ENCODE measurements around the gene SPOP.

Gene SPOP

DNA sequence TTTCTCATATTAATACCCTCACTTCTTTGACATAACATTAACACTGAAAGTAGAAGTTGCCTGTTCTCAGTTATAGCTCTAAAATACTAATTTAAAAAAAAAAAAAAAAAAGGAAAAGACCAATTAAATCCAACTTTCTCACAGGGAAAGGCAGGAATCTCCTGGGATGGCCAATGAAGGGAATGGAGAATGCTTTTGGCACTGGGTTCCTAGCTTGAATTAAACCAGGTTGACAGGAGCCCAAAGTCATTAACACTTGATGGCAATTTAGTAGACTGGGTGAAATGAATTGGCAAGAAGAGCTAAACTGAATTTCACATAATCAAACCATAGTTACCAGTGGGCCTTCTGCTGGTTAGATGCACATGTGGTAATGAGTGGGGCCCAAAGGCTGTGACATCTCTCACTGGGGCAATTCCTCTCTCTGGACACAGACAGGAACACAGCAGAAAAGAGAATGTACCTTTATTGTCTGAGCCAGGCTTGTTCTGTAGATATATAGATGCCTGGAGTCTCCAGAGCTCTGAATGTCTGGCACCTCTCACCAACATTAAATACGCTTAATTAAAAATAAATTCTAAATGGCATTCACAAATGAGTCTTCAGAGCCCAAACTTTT is 64.6 kb downstream of the SPOP start:
- DNase-seq (ENCODE audit: low read depth): no peak

DNA sequence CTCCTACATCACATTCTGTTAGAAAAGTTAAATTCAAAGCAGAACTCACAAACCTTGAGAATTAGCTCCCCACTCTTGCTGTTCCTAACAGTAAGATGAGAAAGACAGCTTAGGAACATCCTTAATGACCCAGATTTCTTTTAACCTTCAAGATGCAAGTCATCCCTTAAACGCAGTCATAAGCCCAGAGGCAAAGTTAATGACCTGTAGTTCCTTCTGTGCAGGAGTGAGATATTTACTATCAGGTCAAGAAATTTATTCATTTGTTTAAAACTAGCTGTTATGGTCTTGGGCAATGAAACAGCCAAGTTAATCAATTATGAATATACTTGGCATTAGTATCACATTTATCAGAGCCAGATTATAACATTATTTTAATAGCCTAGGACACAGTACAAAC is 65.2 kb downstream of the SPOP start:
- no peak for DNase-seq (ENCODE audit: low read depth)

- DNase-seq (ENCODE audit: low read depth): no peak
Measured at GRCh38 chr17:49610883-49611584, 66.9 kb downstream of the SPOP start.

GRCh38 chr17:49604314-49604869 is 73.5 kb downstream of the SPOP start:
- DNase-seq (ENCODE audit: low read depth): no peak

GRCh38 chr17:49603720-49604119 is 74.2 kb downstream of the SPOP start:
- no peak for DNase-seq (ENCODE audit: low read depth)

DNA sequence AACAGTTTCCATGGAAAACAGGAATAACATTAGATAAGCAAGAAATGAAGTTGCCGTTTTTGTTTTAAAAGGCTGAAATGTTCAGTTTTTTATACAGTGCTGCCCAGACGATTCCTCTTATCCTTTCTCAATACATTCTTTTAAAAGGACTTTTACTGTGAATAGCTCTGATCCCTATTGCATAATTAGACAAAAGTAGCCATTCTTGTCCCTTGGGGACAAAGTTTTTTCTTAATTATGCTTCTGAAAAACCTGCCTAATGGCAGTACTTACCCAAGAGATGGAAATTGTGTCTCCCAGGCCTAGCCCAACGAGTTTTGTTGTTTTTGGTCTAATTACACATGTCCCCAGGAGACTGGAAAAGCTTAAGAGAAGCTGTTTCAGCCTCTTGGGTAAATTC is 74.7 kb downstream of the SPOP start:
- DNase-seq (ENCODE audit: low read depth): no peak

- no peak for DNase-seq (ENCODE audit: low read depth)
Measured at GRCh38 chr17:49602783-49603182, 75.1 kb downstream of the SPOP start.

DNA sequence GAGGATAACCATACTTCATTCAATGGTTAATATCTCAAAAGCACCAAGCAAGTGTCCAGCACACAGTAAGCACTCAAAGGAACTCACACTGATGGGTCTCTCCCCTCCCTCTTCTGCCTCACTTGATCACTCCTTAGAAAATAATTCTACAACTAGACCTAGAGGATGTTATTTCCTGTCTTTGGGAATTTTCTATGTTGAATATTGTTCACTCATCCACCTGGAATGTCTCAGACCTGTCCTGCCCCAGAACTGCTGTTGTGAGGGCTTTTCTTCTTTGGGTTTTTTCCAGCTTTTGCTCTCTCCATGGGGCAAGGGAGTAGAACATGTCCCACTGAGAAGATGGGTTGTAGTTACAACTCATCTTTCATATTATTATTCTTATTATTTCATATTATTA is 76.9 kb downstream of the SPOP start:
- no peak for DNase-seq (ENCODE audit: low read depth)

GRCh38 chr17:49598918-49599317 is 79.0 kb downstream of the SPOP start:
- DNase-seq (ENCODE audit: low read depth): no peak

DNA sequence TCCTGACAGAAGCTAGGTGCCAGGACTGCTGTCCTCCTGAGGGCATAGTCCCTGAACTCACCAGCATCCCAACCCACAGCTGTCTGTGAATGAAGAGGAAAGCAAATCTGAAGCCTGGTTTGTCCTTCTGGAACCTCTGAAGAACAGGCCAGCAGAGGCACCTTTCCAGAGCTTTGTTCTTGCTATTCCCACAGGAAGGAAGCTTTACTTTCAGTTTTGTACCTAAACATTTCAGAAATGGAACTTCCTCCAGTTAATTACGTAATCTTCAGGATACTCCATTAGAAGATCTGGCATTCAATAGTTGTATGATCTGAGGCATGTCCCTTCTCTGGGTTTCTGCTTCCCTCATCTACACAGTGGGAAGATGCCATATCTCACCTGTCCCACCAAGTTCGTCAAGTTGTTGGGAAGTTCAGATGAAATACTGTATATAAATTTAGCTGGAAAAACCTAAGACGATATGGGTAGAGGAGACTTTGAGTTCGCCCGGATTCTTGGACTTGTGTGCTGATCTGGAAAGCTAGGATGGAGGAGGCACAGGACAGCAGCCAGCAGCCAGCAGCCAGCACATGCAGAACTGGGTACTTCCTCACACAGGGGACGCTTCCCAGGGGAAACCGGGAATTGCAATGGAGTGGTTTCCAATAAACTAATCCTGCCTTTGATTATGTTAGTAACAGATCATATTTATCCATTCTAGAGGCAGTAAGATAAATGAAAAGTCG is 79.8 kb downstream of the SPOP start:
- DNase-seq (ENCODE audit: low read depth): no peak

DNA sequence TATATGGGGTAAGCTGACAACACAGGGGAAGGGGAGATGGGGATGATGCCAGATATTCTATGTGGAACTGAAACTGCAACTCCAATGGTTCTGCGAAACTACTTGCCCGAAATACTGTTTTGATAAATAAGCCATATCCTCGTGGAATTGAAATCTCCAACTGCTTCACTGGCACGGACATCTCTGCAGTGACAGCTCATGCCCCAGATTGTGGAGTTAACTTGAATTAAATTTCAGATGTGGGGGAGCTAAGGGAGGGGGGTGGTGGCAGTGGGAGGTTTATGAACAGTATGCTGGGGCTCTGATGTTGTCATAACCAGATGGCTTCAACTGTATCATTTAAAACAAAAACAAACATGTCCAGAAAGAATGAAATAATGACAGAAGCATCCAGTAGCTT is 80.5 kb downstream of the SPOP start:
- no peak for DNase-seq (ENCODE audit: low read depth)

GRCh38 chr17:49596613-49597244 is 81.2 kb downstream of the SPOP start:
- no peak for DNase-seq (ENCODE audit: low read depth)

DNA sequence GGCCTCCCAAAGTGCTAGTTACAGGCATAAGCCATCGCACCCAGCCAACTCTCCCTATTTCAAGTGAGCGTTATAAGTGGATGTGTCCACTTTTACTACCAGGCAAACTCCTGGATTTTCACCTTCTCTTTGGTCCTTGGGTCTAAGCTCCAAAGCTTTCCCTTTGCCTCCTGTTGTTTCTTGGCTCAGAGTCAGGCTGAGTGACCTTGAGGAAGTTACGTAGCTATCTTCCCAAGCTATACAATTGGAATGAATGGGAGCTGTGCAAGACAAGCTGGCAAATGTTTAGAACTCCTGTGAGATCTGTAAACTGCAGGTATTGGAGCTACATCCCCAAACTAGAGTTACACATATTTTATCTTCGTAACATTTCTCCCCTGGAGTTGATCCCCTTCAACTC is 81.9 kb downstream of the SPOP start:
- no peak for DNase-seq (ENCODE audit: low read depth)

GRCh38 chr17:49595328-49595727 is 82.6 kb downstream of the SPOP start:
- no peak for DNase-seq (ENCODE audit: low read depth)

DNA sequence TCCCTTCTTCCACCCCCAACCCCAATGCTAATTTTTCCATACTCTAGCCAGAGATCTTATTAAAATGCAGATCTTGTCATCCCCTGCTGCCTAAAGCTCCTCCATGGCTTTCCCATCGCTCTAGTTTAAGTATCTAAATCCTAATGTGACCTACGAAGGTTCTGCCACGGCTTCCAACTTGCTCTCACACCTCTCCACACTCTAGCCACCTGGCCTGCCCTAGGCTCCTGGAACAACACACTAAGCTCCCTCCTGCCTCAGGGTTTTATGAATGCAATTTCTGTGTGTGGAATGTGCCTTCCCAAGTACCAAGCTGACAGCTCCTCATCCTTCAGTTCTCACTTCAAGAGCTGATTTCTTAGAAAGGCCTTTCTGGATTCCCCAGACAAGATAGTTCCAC is 85.6 kb downstream of the SPOP start:
- no peak for DNase-seq (ENCODE audit: low read depth)

DNA sequence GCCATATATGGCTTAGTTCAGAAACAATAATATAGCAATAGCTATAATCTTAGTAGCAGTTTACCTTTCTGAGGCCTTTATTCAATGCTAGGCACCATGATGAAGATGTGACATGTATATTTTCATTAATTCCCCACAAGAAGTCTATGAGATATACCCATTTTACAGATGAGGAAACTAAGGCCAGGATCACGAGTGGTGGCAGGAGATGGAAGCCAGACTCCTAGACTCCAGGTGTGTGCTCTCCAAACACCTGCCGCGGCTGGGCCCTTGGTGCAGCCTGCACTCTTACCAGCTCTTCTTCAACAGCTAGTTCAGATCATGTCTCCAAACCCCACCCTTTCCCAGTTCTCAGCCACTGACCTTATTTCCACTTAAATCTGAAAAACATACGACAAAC is 87.0 kb downstream of the SPOP start:
- DNase-seq (ENCODE audit: low read depth): no peak

GRCh38 chr17:49589577-49589927 is 88.3 kb downstream of the SPOP start:
- no peak for DNase-seq (ENCODE audit: low read depth)

DNA sequence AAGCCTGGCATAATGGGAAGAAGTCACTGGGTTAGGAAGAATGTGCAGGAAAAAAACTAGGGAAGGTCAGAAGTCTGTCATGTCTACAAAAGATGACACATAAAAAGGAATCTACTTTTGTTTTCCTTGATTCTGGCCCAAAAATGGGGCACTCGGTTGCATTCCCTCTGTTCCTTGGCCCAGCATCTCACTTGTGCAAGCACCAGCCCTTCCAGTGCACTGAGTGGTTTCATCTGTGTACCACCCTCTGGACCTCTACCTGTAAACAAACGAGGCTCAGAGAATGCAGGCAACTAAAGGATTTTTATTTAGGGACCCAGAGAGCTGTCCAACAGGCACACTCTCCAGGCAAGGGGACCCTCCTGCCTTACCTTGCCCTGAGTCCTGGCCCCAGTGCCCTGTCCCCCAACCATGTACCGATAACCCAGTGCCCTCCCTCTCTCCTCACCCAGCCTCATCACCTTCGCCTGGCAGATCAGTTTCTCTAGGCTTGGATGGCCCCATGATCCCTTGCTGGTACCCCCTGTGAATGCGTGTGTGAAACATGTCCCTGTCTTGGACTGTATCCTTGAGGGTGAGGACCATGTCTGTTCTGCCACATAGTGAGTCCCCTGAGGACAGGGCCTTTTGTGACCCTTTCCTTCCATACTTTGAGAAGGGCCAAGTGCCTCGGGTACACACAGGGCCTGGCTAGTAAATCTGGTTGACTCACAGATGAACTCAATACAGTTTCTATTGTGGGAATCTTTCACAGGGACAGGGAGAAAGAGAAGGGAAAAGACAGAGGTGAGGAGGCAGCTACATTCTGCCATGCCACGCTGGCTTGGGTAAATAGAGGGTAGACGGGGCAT is 88.9 kb downstream of the SPOP start:
- no peak for DNase-seq (ENCODE audit: low read depth)

DNA sequence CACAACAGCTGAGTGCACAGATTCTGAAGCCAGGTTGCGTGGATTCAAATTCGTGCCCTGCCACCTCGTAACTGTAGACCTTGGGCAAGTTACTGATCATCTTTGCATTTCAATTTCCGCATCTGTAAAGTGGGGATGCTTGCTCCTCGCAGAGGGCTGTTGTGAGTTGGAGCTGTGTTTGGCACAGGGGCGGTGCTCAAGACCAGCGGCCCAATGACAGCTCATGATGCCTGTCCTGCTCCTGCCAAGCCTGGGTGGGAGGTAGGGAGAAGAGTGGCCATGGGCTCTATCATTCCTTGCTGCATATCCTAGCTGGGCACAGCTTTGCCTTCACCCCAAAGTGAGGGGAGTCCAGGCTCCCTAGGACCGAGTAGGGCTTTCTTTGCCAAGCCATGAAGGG is 89.6 kb downstream of the SPOP start:
- DNase-seq (ENCODE audit: low read depth): no peak

- DNase-seq (ENCODE audit: low read depth): no peak
Measured at GRCh38 chr17:49587366-49588073, 90.4 kb downstream of the SPOP start.

- no peak for DNase-seq (ENCODE audit: low read depth)
Measured at GRCh38 chr17:49585422-49586027, 92.4 kb downstream of the SPOP start.

Measured in GM04504 (cell line).